Panc1 (cell line): ENCODE results near the gene SPATA17. TPM values are rescaled to one million over a fixed set of nuclear protein-coding genes. Genes with fewer than 3 reads are reported as not detected.

Source experiments
- ATAC-seq: fragments of 200-7000 bp; cut with Tn5 transposase; 2 replicates; pipeline ENCODE4 v1.9.1; 2020; ENCODE audit warnings: mild to moderate bottlenecking, moderate library complexity
- BruUV-seq: library from RNA; stranded (reverse); fragments of 400-500 nt; replicated peaks from 2 replicates; lab custom pipeline; 2021; lab: Mats Ljungman, UMichigan
- CTCF ChIA-PET: fragments of 300-600 bp; sonication (Branson Sonifier 250); formaldehyde crosslinking; loops from one replicate; lab custom pipeline; 2022; ENCODE audit warnings: antibody characterized with exemption; lab: Charles Lee
- POLR2A ChIA-PET: fragments of 300-600 bp; sonication (Branson Sonifier 250); formaldehyde crosslinking; loops from one replicate; lab custom pipeline; 2022; ENCODE audit warnings: antibody characterized with exemption; lab: Charles Lee
- DNase-seq: peaks from one replicate; pipeline ENCODE4 v3.0.0-alpha.2; 2010; ENCODE audit warnings: low read depth, low spot score
- H3K27ac ChIP-seq: 2 replicates; pipeline ENCODE4 v1.5.1; 2011; ENCODE audit warnings: mild to moderate bottlenecking, low read length, inconsistent platforms
- H3K27me3 ChIP-seq: fragments of 200-500 bp; sonication (Bioruptor generic); 2 replicates; pipeline ENCODE4 v1.6.0; 2014; ENCODE audit warnings: low read length, inconsistent platforms; ENCODE audit not compliant: control insufficient read depth, insufficient read depth
- H3K36me3 ChIP-seq: fragments of 200-500 bp; sonication (Bioruptor generic); 2 replicates; pipeline ENCODE4 v1.5.1; 2014; ENCODE audit warnings: inconsistent platforms, mild to moderate bottlenecking, low read length, moderate library complexity; ENCODE audit not compliant: control insufficient read depth, insufficient read depth
- H3K4me1 ChIP-seq: 2 replicates; pipeline ENCODE4 v1.5.1; 2011; ENCODE audit warnings: inconsistent platforms, mild to moderate bottlenecking, low read length, moderate library complexity; ENCODE audit not compliant: control insufficient read depth, insufficient read depth
- H3K4me3 ChIP-seq, 2 experiments: 2 replicates each; pipeline ENCODE4 v1.5.1; 2011 to 2012; ENCODE audit warnings: low read depth in 2 of 2, low read length in 2 of 2, mild to moderate bottlenecking in 2 of 2, inconsistent platforms in 1 of 2, moderate library complexity in 1 of 2
- H3K9me3 ChIP-seq: fragments of 200-500 bp; sonication (Bioruptor generic); 2 replicates; pipeline ENCODE4 v1.5.1; 2014; ENCODE audit warnings: low read depth, mild to moderate bottlenecking, inconsistent platforms, low read length, moderate library complexity; ENCODE audit not compliant: control insufficient read depth, insufficient read depth
- POLR2AphosphoS5 ChIP-seq: IDR thresholded peaks from 2 replicates; pipeline ENCODE4 v1.6.1; 2012; ENCODE audit warnings: mild to moderate bottlenecking, low read depth, low read length, moderate library complexity
- SIN3A ChIP-seq: IDR thresholded peaks from 2 replicates; pipeline ENCODE4 v1.6.1; 2012; ENCODE audit warnings: low read depth, mild to moderate bottlenecking, low read length, moderate library complexity, borderline replicate concordance; ENCODE audit not compliant: insufficient read depth
- TCF7L2 ChIP-seq: IDR thresholded peaks from 2 replicates; pipeline ENCODE4 v1.6.1; 2011; ENCODE audit warnings: mild to moderate bottlenecking, low read depth, low read length, inconsistent platforms
- in situ Hi-C: cut with HindIII; loops from 2 replicates; pipeline ENCODE4 v1.10.0; 2016; ENCODE audit warnings: low sequenced_read_pairs, low pct_unique_long_range_greater_than_20kb
- intact Hi-C: fragments of 100-400 bp; cut with micrococcal nuclease; formaldehyde crosslinking; loops from one replicate; pipeline ENCODE4 v1.10.0; 2022; ENCODE audit not compliant: unreplicated experiment
- total RNA-seq: library from RNA; stranded (reverse); gene quantifications from one replicate; pipeline ENCODE4 v1.2.1, GENCODE V29; 2021; ENCODE audit not compliant: unreplicated experiment
- TF ChIP-seq, protein P1 (sequence below), 2 experiments: IDR thresholded peaks; 2 replicates each; pipeline ENCODE4 v1.6.1; 2011 to 2012; ENCODE audit warnings: low read depth in 2 of 2, control low read depth in 1 of 2, low read length in 1 of 2, mild to moderate bottlenecking in 1 of 2, moderate library complexity in 1 of 2; ENCODE audit not compliant: insufficient read depth in 1 of 2
- TF ChIP-seq, protein P2 (sequence below): fragments of 450-650 bp; IDR thresholded peaks from 2 replicates; pipeline ENCODE4 v1.5.1; 2017; ENCODE audit warnings: mild to moderate bottlenecking

Gene SPATA17
- total RNA-seq, 1 experiment from 2014 or later: 0.51 TPM

DNA sequence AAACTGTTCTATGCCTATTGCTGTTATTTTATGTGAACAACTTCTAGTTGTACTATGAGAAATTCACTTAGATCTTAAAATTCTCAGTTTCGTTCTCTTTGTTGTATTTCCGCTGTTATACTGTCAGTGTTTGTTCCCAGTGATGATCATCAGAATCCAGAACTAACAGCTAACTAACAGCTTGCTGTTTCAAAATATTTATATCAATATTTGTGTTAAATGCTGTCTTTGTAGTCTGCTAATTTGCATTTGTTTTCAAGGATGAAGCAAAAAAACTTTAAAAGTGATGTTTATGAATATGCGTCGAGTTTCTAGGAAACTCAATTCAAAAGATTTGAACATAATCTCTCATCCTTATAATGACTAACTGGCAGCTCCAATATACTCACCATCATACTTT lies 84.5 kb downstream of the SPATA17 start:
- H3K4me3 ChIP-seq: no peak overlapping the region
- no peak for TF ChIP-seq POLR2AphosphoS5
- TF ChIP-seq TCF7L2: no peak
- TF ChIP-seq, protein P1, sequence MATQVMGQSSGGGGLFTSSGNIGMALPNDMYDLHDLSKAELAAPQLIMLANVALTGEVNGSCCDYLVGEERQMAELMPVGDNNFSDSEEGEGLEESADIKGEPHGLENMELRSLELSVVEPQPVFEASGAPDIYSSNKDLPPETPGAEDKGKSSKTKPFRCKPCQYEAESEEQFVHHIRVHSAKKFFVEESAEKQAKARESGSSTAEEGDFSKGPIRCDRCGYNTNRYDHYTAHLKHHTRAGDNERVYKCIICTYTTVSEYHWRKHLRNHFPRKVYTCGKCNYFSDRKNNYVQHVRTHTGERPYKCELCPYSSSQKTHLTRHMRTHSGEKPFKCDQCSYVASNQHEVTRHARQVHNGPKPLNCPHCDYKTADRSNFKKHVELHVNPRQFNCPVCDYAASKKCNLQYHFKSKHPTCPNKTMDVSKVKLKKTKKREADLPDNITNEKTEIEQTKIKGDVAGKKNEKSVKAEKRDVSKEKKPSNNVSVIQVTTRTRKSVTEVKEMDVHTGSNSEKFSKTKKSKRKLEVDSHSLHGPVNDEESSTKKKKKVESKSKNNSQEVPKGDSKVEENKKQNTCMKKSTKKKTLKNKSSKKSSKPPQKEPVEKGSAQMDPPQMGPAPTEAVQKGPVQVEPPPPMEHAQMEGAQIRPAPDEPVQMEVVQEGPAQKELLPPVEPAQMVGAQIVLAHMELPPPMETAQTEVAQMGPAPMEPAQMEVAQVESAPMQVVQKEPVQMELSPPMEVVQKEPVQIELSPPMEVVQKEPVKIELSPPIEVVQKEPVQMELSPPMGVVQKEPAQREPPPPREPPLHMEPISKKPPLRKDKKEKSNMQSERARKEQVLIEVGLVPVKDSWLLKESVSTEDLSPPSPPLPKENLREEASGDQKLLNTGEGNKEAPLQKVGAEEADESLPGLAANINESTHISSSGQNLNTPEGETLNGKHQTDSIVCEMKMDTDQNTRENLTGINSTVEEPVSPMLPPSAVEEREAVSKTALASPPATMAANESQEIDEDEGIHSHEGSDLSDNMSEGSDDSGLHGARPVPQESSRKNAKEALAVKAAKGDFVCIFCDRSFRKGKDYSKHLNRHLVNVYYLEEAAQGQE (IDR thresholded peaks at IDR 0.05; ENCODE audit: insufficient read depth in 1 of 2, low read depth in 2 of 2, low read length in 1 of 2): no peak
- no peak for TF ChIP-seq SIN3A
- TF ChIP-seq, protein P2, sequence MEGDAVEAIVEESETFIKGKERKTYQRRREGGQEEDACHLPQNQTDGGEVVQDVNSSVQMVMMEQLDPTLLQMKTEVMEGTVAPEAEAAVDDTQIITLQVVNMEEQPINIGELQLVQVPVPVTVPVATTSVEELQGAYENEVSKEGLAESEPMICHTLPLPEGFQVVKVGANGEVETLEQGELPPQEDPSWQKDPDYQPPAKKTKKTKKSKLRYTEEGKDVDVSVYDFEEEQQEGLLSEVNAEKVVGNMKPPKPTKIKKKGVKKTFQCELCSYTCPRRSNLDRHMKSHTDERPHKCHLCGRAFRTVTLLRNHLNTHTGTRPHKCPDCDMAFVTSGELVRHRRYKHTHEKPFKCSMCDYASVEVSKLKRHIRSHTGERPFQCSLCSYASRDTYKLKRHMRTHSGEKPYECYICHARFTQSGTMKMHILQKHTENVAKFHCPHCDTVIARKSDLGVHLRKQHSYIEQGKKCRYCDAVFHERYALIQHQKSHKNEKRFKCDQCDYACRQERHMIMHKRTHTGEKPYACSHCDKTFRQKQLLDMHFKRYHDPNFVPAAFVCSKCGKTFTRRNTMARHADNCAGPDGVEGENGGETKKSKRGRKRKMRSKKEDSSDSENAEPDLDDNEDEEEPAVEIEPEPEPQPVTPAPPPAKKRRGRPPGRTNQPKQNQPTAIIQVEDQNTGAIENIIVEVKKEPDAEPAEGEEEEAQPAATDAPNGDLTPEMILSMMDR: no peak
- BruUV-seq: no TSS peak
- no peak overlapping the region for H3K27ac ChIP-seq
- no peaks in the 10 kb centered on the region for H3K36me3 ChIP-seq
- no peaks in the 10 kb centered on the region for H3K4me1 ChIP-seq
- POLR2A ChIA-PET: interaction anchor here (0.6 kb wide), 1 partner anchor 52 kb away, joined by 3 read pairs; no protein-coding TSS in a partner anchor
- ATAC-seq: no peak
- H3K27me3 ChIP-seq: no peaks in the 10 kb centered on the region
- in situ Hi-C loops: no loop called here
- H3K9me3 ChIP-seq: no peaks in the 10 kb centered on the region
- no peak for DNase-seq
- intact Hi-C loops: no loop called here
- CTCF ChIA-PET: no interaction called here

DNA sequence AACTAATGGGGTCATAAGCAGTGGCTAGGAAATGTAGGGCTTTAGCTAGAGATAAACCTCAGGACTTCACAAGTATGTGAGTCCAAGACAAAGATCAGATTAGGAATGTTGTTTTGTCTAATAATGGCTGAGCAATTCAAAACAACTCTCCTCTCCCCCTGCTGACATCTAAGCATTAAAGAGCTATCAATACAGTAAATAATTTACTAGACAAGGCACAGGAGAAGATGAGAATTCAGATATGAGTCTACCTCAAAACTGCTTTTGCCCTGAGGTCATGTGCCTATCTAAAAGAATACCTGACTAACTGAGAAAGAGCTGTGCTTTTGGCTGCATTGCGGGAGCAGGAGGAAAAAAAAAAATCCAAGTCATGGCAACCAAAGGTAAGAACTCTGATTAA lies 86.8 kb downstream of the SPATA17 start:
- POLR2A ChIA-PET: interaction anchor here (0.7 kb wide), 1 partner anchor 778 kb away, joined by 3 read pairs; no protein-coding TSS in a partner anchor
- no peak for ATAC-seq
- H3K36me3 ChIP-seq: no peaks in the 10 kb centered on the region

More for the DNA sequence above, 86.8 kb downstream of the SPATA17 start:
- no peak overlapping the region for H3K27ac ChIP-seq
- no peaks in the 10 kb centered on the region for H3K4me1 ChIP-seq
- in situ Hi-C loops: no loop called here
- DNase-seq: no peak
- H3K4me3 ChIP-seq: no peak overlapping the region
- no peaks in the 10 kb centered on the region for H3K27me3 ChIP-seq
- no peaks in the 10 kb centered on the region for H3K9me3 ChIP-seq
- CTCF ChIA-PET: no interaction called here
- TF ChIP-seq, protein P1 (IDR thresholded peaks at IDR 0.05; ENCODE audit: insufficient read depth in 1 of 2, low read depth in 2 of 2, low read length in 1 of 2): no peak
- TF ChIP-seq, protein P2: no peak
- TF ChIP-seq POLR2AphosphoS5: no peak
- 0 out of 2 replicates have a peak, but pooled peaks have one; percentile 32 for TF ChIP-seq TCF7L2
- intact Hi-C loops: no loop called here
- BruUV-seq: no TSS peak
